Testis (tissue), 3 donors: ENCODE data around the gene PPP4R1. TPM values are rescaled to one million over a fixed set of nuclear protein-coding genes. Genes with fewer than 3 reads are reported as not detected.
A peak's percentile ranks its signal among the peaks of the same experiment; 100 is the strongest.

Experiments used
- DNase-seq: peaks from one replicate; pipeline ENCODE4 v3.0.0-alpha.2; 2019
- H3K27ac ChIP-seq, 2 donors: fragments of 200-600 bp; sonication (generic); one replicate each; pipeline ENCODE4 v1.5.1; 2019
- H3K27me3 ChIP-seq: fragments of 200-600 bp; sonication (generic); one replicate; pipeline ENCODE4 v1.5.1; 2019
- H3K36me3 ChIP-seq: fragments of 200-600 bp; sonication (generic); one replicate; pipeline ENCODE4 v1.5.1; 2017; ENCODE audit warnings: low read depth; ENCODE audit errors: missing control alignments
- H3K4me1 ChIP-seq: fragments of 200-600 bp; sonication (generic); one replicate; pipeline ENCODE4 v1.5.1; 2019
- H3K4me3 ChIP-seq, 2 donors: fragments of 200-600 bp; sonication (generic); one replicate each; pipeline ENCODE4 v1.5.1; 2017 to 2019
- H3K9me3 ChIP-seq: fragments of 200-600 bp; sonication (generic); one replicate; pipeline ENCODE4 v1.5.1; 2017
- POLR2A ChIP-seq: fragments of 450-650 bp; IDR thresholded peaks from one replicate; pipeline ENCODE4 v1.6.1; 2017; ENCODE audit warnings: antibody characterized with exemption, mild to moderate bottlenecking, moderate library complexity
- WGBS, 2 donors: methylation state at CpG; one replicate each; pipeline ENCODE4 v1.1.5; 2018; 5-methylcytosine and 5-hydroxymethylcytosine counted together
- intact Hi-C: fragments of 100-400 bp; cut with DNase I; formaldehyde crosslinking; loops from one replicate; pipeline ENCODE4 v1.15.1; 2023; ENCODE audit warnings: low total_unique reads
- polyA plus RNA-seq: library from polyadenylated mRNA; stranded (reverse); fragments of 350-450 nt; fragmentation: Illumina TruSeq; extraction: RNeasy Lipid Tissue Mini Kit (QIAGEN cat#74804); gene quantifications from one replicate; pipeline ENCODE4 v1.2.3, GENCODE V29; 2014; ENCODE audit warnings: low read depth, low replicate concordance; ENCODE audit not compliant: insufficient read depth
- total RNA-seq, 2 donors: library from RNA; depleted of rRNA; stranded (reverse); fragments of >200 nt; gene quantifications; one replicate each; pipeline ENCODE4 v1.2.3, GENCODE V29; 2016
- TF ChIP-seq, protein P1 (sequence below), 3 experiments: fragments of 450-650 bp in 2 of 3; fragments of 200-600 bp in 1 of 3; sonication (generic) in 1 of 3; IDR thresholded peaks; one replicate each; pipeline ENCODE4 v1.5.1; 2016 to 2019; ENCODE audit warnings: antibody characterized with exemption in 3 of 3, mild to moderate bottlenecking in 2 of 3, moderate library complexity in 1 of 3

Gene PPP4R1
- total and polyA plus RNA-seq, 3 donors from 2014 or later: 91.8 to 136 (median 128) TPM

DNA sequence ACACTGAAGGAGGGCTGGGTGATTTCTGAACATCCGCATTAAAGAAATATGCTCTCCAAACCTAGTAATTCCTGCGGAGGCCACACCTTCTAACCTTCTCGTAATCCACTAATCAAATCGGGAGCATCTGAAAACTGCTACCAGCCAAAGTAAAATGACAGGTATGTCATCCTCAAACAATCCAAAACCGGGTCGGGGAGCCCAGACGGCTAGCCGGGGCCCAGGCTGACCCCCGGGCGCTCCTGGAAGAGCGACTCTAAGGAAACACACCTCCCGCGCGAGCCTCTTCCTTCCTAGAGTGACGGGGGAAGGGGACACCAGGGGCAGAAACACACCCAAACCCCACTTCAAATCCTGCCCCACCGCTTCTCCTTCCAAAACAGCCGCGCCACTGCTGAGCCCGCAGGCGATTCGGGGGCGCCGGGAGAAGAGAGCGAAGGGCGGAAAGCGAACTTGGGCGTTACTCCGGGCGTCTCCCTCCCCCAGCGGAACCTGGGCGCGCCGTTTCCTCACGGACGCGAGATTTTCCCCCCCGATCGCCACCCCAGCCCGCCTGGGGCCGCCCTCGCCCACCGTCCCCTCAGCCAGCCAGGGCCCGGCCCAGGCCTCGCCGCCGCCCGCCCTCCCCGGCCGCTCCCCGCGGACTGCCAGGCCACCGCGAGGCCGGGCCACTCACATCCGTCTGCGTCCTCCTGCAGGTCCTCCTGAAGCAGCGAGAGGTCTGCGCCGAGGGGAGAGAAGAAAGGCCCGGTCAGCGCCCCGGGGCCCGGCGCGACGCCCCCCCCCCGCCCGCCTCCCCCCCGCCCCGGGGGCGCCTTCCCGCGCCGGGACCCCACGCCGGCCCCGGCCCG is 584 bp downstream of the PPP4R1 start:
- intact Hi-C loops: no loop called here
- peaks cover 7% of the 10 kb centered on the region for H3K4me1 ChIP-seq
- H3K27me3 ChIP-seq: no peaks in the 10 kb centered on the region
- peak overlapping the region; percentile 93 to 96 for H3K27ac ChIP-seq
- H3K4me3 ChIP-seq: peak overlapping the region; percentile 91 to 93
- DNase-seq: peak; percentile 48
- TF ChIP-seq, protein P1, sequence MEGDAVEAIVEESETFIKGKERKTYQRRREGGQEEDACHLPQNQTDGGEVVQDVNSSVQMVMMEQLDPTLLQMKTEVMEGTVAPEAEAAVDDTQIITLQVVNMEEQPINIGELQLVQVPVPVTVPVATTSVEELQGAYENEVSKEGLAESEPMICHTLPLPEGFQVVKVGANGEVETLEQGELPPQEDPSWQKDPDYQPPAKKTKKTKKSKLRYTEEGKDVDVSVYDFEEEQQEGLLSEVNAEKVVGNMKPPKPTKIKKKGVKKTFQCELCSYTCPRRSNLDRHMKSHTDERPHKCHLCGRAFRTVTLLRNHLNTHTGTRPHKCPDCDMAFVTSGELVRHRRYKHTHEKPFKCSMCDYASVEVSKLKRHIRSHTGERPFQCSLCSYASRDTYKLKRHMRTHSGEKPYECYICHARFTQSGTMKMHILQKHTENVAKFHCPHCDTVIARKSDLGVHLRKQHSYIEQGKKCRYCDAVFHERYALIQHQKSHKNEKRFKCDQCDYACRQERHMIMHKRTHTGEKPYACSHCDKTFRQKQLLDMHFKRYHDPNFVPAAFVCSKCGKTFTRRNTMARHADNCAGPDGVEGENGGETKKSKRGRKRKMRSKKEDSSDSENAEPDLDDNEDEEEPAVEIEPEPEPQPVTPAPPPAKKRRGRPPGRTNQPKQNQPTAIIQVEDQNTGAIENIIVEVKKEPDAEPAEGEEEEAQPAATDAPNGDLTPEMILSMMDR (IDR thresholded peaks at IDR 0.05): no peak
- no peak for TF ChIP-seq POLR2A
- peaks cover 4% of the 10 kb centered on the region for H3K36me3 ChIP-seq
- no peaks in the 10 kb centered on the region for H3K9me3 ChIP-seq
- WGBS, 2 donors: 0% methylated on average over 20 to 73 of the region's 78 CpGs

DNA sequence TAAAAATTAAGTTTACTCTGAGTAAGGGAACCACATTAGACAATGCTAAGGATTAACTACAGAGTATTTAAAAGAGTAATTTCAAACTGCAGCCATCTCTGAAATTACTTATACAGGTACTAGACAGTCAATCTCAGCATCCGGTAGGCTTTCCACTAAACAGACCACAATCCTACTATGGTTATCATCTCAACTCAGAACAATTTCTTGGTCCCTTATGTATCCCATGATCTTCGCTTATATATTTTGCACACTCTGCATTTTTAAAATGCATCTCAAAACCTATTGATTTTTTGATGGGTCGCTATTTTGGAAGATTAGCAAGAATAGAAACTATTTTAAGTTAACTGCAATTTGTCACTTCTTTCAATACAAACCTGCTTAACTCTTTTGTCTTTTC is 1.4 kb downstream of the PPP4R1 start:
- WGBS, 2 donors: 31 to 40% methylated on average over 3 of the region's 3 CpGs

DNA sequence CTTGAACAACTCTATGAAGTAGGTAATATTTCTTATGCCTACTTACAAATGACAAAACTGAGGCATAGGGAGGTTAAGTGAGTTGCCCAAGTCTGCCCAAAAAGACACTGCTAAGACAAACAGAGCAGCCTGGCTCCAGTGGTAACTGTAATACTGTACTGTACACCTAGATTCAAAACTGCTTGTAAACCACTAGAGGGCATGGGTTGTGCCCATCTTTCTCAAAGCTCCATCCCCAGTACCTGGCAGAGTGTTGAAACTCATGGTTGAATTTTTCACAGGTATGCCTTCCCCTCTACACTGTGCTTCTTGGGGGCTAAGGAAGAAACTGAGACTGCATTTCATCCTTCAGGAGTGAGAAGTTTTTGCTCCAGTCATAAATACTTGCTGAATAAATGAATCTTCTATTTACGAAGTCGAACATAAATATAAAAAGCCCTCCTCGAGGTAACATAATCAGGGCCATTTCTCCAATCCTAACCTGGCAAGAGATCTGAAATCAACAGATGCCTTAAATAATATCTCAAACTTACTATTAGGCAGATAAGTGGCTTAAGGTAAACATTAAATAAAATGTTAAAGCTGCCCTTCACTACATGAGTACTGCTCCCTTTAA is 2.0 kb downstream of the PPP4R1 start:
- TF ChIP-seq, protein P1 (IDR thresholded peaks at IDR 0.05): peak in 2 of 3 experiments; percentile 35 to 48
- TF ChIP-seq POLR2A: no peak
- Histone ChIP-seq H3K27me3 (no peaks in the 10 kb centered on the region), H3K4me3 (no peak overlapping the region), H3K4me1 (peaks cover 7% of the 10 kb centered on the region), H3K36me3 (peaks cover 4% of the 10 kb centered on the region), H3K27ac (no peak overlapping the region), H3K9me3 (no peaks in the 10 kb centered on the region)
- WGBS, 2 donors: 57 to 63% methylated on average over 3 of the region's 3 CpGs
- intact Hi-C loops: no loop called here
- peak; percentile 50 for DNase-seq

More for the DNA sequence above, 1.4 kb downstream of the PPP4R1 start:
- H3K27me3 ChIP-seq: no peaks in the 10 kb centered on the region
- DNase-seq: no peak
- no peaks in the 10 kb centered on the region for H3K9me3 ChIP-seq
- peaks cover 4% of the 10 kb centered on the region for H3K36me3 ChIP-seq
- no peak for TF ChIP-seq POLR2A
- TF ChIP-seq, protein P1 (IDR thresholded peaks at IDR 0.05): no peak
- peak overlapping the region; percentile 91 to 93 for H3K4me3 ChIP-seq
- intact Hi-C loops: no loop called here
- H3K27ac ChIP-seq: peak overlapping the region; percentile 93 to 96
- peaks cover 7% of the 10 kb centered on the region for H3K4me1 ChIP-seq

DNA sequence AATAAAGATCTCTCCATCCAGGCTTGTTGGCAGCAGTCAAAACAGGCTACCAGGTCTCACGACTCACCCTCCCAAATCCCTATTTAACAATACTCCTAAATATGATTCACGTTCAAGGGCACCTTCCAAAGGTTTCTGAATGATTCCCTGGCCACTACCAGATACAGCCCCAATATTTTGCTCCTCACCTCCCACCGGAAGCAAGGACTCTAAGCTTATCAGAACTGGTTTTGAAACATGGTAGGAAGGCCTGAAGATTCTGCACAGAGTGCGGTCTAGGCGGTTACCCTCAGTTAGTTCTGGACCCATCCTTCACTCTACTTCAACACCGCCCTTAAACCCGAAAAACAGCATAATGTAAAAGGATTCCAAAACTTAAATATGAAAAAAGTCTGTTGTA is 5.2 kb downstream of the PPP4R1 start:
- H3K36me3 ChIP-seq: peaks cover 4% of the 10 kb centered on the region
- 81 to 95% methylated on average over 7 of the region's 7 CpGs for WGBS, 2 donors
- H3K27me3 ChIP-seq: no peaks in the 10 kb centered on the region
- no peak overlapping the region for H3K4me3 ChIP-seq
- no peaks in the 10 kb centered on the region for H3K9me3 ChIP-seq
- no peak for DNase-seq
- TF ChIP-seq, protein P1 (IDR thresholded peaks at IDR 0.05): no peak
- H3K27ac ChIP-seq: no peak overlapping the region
- intact Hi-C loops: no loop called here
- H3K4me1 ChIP-seq: peaks cover 7% of the 10 kb centered on the region
